HG03460 (cell line): Measurements from ENCODE around the gene OR6P1.

Experiments
- ATAC-seq: cut with Tn5 transposase; IDR thresholded peaks from one replicate; pipeline ENCODE4 v1.9.1; 2021; ENCODE audit not compliant: unreplicated experiment

Gene OR6P1

GRCh38 chr1:158520021-158520420 lies 50.4 kb downstream of the OR6P1 start:
- ATAC-seq: no peak

GRCh38 chr1:158516966-158517365 lies 53.4 kb downstream of the OR6P1 start:
- ATAC-seq: no peak
